HG02852 (cell line): Measurements from ENCODE around the gene EPS15.
"Not testable (repeated sequence)": the region's sequence is repeated elsewhere in the genome, so short reads cannot be mapped to it uniquely, and the experiment has no call there.

ENCODE experiments used
- ATAC-seq: cut with Tn5 transposase; IDR thresholded peaks from one replicate; pipeline ENCODE4 v1.9.1; 2021; ENCODE audit warnings: mild to moderate bottlenecking, moderate library complexity; ENCODE audit not compliant: unreplicated experiment

EPS15 gene

DNA sequence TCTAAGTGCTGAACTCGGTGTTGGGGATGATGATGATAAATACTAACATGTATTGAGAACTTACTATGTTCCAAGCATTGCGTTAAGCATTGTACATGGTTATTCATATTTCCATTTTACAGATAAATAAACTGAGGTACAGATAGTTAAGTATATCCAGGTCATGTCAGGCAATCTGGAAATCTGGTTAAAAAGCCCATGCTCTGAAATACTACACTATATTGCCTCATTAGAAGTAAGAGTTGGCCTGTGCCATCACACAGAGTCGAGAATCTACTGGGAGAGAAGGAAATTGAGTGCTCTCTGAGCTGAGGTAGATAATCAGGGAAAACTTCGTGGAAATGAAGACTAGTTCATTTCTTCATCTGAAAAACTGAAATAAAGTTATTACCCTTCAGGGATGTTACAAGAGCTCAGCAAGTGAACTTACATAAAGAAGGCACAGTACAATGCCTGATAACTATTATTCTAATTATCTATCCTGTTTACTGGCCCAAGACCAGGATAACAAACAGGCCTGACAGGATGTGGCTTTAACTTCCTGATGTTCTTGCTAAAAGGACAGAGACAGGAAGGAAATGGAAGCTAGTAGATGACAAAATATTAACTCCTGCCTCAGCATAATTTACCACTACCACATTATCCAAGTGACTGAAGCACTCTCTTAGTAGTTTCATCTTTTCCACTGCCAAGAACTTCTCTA lies 85.6 kb downstream of the EPS15 start:
- no peak for ATAC-seq

DNA sequence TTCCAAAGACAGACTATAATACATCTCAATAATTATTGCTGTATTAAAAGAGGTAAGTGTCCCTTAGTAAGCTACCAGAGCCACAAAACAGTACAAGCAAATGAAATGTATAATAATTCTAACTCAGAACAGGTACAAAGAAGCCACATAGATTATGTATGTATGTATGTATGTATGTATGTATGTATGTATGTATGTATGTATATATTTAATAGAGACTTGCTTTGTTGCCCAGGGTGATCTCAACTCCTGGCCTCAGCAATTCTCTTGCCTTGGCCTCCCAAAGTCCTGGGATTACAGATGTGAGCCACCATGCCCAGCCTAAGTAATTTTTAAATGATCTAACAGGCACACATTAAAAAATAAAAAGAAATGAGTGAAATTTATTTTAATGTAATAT lies 86.9 kb downstream of the EPS15 start:
- no peak for ATAC-seq

DNA sequence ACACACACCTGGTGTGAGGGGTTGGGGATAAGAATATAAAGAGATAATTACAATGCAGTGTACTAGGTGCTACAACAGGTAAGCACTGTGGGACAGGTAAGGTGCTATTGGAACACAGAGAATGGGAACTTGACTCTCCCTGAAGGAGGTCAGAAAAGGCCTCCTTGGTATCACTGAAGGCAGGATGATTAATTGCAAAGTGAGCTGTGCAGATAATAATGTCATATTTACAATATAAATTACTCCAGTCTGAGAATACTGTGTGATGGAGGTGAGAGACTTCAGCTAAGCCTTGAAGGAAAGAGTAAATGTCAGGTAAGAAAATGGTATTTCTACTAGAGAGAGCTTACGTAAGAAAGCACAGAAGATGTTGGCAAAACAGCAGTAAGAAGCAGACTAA lies 91.6 kb downstream of the EPS15 start:
- no peak for ATAC-seq

DNA sequence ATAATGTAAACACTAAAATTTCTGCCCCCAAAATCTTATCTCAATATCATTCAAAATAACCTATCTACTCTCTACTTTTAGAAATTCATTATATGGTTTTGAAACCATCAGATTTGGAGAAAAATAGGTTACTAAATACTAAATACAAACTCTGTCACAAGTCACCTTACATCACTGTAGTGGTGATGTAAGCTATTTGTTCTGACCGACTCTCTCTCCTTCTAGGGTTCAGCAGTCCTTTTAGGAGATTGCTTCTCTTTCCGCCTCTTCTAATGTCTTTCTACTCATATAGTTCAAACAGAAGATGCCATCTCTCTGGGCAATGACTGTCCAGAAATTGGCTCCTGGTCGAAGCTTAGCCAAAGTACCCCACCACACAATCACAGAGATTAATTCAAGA lies 93.1 kb downstream of the EPS15 start:
- no peak for ATAC-seq

DNA sequence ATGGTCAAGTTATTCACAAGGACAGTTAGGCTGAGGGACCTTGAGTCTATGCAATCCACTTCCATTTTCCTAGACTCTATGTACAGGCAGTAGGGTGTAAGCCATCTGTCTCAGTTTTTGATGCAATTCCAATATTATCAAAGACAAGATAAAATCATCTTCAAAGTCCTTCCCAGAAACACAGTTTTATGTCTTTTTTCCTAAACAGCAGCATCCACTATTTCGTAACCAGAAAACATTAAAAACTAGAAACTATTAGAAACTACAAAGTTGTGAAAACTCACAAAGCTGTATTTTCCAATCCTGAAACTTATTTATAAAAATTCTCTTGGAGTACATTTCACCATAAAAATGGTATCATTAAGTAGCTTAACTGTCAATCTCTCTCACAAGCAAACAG lies 93.8 kb downstream of the EPS15 start:
- ATAC-seq = no peak

DNA sequence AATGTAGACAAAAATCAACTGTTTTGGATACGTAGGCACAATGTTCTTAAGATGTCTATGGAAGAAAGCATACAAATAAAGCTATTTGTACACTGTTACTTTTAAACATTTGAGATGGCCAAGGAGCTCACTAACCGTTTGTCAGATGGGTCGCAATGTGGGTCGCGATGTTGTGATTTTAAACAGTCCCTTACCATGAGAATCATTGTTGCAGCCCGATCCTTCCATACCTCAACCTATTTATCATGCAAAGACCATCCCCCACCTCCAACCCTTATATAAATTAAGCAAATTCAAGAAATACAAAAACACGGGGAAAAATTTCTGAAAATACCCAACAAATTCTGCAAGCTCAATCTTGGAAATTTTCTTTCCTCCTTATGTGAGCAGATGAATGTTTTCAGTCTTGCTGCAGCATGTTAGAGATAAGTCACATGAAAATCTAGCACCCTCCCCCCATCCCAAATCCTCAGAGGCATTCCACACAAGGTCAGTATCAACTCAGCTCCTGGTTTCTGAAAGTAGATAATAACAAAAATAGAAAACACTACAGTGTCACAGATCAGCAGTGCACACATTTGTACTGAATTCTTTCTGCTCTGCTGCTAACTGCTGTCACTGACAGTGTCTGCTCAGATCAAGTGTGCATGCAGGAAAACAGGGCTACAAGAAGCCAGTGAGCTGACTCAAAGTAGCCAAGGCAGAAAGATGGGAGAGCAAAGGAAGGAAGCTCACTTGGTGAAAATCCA lies 95.8 kb downstream of the EPS15 start:
- no peak for ATAC-seq

DNA sequence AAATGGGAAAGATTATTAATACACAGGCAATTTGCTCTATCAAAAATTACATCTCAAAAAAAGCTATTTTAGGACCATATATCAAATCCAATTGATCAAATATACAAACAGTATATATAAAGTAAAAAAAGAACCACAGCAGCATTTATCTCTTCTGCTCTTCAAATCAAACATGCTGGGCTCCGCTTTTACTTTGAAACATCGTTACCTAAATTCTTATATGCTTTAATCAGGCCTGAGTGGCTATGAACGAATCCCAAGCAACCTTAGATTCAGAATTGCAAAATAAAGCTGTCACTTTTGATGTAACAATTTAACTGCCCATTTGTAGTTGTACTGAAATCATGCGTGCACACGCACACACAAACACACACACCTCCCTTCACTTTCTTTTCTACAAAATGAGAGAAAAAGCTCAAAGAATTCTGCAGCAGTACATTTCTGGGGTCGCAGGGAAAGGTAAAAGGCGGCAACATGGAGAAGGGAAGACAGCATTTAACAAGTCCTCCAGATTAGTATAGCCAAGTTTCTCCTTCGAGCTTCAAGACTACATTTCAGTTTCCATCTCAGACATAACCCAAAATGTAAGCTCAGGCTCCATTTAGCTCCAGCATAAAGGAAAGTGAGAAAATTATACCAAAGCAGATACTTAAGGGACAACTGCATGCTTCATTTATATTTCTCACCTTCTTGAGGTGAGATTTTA lies 96.5 kb downstream of the EPS15 start:
- ATAC-seq = no peak

DNA sequence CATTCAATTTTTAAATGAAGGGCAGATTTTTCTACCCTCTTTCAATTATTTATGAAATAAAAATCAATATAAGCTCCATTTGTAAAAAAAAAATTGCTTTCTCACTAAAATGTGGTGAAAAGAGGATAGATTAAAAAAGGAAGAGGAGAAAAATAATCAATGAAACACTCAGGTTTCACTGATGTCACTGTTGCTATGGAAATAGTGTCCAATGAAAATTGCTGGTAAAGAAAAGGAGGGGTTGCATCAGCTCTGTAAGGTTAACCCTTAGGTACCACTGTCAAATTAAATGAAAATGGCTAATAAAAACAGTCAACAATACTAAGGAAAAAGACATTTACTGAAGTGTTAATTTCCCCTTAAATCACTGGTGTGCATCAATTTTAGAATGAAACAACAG lies 97.1 kb downstream of the EPS15 start:
- ATAC-seq = peak; percentile 65

DNA sequence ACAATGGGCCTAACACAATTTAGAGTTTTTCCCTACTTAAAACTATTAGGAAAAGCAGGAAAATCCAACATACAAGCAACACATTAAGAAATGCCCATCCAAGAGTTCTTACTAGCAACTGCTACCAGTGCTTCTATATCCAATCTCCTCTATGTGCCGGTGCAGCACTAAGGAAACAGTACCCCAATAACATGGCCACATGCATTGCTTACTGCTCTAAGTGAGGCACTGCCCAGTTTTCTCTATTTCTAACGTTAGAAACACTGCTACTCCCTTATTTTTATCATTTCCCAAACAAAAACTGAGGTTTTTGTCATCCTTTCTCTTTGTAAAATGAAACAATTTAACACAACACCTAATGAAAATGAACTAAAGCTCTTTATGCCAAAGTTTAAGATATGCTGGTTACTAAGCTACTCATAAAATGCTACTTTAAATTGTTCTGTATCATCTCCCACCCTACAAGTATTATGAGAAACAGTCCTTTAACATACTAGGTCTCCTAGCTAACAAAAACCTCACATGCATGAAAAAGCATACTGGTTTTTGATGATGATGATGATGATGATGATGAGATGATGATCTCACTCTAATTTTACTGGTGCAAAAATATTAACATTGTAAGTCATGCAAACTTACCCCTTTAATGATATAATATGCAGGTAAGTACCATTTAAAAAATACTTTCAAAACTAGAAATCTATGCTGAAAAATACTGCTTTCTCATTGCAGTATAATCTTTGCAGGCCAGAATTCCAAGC lies 98.0 kb downstream of the EPS15 start:
- no peak for ATAC-seq

DNA sequence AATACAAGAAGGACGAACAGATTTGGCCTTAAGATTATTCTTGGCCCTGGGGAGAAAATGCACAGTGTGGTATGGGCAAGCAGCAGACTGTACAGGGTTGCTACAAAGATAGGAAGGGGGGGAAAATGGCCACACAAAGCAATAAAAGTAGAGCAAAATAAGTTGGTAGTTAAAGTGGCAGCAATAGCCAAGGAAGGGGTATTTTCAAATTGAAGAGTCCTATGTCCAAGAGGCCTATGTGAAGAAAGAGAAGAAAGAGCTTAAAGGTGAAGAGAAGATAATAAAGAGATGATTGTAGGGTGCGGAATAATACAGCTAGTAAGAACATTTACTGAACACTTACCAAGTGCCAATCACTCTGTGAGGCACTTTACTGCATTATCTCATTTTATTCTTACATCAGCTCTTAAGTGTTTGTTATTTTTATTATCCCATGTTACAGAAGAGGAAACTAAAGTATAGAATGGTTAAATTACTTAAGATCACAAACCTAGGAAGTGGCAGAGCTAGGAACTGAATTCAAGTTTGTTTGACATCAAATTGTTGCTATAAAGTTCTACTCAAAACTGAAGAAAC lies 100.6 kb downstream of the EPS15 start:
- no peak for ATAC-seq

DNA sequence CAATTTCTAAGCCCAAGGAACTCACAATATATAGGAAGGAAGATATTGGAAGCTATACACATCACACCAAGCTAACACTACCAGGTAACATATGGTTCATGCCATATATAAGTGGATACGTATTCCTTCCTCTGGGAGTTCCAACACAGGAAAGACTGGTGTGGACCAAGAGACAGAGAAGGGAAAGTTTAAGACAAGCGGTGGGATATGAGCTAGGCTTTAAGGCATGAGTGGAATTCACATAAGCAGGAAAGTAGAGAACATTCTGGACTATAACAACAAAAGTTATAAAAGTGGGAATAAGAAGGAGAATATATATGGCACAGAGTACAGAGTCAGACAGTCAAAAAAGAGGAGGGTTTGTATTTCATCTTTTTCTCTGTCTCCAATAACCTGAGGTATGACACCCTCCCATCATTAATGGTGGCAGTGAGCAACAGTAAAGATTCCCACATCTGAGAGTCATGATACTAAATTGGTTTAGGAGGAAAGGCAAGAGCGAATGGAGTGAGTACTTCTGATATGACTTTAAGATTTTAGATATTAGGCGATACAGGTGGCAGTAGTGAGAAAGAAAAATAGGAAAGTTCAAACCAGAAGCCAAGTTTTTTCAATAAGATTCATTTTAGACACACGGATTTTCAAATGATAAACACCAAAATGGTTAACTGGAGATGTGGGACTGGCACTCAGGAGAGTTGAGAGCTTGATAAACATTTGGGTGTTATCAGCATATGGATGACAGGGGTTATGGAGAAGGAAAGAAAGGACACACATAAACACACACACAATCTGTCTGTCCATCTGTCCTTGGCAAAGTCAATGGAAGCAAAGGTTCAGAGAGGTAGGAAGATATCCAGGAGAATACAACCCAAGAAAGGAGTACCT lies 101.3 kb downstream of the EPS15 start:
- ATAC-seq = no peak

DNA sequence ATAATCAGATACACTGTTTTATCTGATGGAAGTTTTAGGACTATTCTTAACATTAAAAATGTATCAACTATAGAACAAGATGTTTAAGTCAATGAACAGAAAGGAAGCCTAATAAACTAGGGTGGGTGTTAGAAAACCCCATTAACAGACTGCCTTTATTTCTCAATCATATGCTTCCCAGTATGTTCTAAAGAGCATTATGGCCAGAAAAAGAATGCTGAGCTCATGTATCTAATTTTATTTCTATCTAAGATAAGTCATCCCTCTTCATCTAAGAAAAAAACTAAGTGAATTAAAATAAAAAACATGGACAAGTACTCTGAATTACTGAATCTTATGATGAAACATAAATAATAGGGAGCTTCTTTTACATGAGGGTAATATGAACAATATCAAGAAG lies 102.2 kb downstream of the EPS15 start:
- no peak for ATAC-seq

DNA sequence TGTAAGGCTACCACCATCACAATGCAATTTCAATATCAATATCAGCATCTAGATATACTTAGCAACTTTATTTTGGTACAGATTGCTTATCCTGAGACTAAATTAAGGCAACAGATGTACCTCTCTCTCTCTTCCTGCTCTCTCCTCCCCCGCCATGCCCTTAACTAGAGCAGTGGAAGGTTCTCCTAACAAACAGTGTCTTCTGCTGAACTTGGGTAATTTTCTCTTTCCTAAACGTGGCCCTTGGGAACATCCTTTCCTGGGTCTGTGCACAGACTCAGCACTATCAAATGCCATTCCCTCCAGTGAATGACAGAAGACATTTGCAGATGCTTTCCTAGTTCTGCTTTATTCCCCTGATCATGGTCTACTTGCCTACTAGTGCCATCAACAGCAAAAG lies 103.1 kb downstream of the EPS15 start:
- no peak for ATAC-seq

DNA sequence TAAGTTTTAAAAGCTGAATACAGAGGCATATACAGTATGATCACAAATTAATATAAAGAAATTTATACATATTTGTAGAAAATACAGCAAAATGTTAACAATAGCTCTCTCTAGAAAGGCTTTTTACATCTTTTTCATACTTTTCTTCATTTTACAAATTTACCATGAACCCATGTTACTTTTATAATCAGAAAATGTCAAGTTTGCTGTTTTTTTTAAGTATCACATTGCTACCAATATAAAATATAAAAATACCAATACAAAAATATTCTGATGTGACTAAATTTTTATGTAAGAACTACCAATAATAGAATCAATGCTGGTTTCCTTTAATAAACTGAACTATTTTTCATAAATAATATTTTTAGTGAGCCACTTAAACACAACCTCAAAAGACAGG lies 104.3 kb downstream of the EPS15 start:
- ATAC-seq = no peak

DNA sequence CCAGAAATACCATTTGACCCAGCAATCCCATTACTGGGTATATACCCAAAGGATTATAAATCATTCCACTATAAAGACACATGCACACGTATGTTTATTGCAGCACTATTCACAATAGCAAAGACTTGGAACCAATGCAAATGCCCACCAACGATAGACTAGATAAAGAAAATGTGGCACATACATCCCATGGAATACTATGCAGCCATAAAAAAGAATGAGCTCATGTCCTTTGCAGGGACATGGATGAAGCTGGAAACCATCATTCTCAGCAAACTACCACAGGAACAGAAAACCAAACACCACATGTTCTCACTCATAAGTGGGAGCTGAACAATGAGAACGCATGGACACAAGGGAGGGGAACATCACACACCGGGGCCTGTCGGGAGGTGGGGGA lies 107.2 kb downstream of the EPS15 start:
- not testable (repeated sequence) for ATAC-seq

DNA sequence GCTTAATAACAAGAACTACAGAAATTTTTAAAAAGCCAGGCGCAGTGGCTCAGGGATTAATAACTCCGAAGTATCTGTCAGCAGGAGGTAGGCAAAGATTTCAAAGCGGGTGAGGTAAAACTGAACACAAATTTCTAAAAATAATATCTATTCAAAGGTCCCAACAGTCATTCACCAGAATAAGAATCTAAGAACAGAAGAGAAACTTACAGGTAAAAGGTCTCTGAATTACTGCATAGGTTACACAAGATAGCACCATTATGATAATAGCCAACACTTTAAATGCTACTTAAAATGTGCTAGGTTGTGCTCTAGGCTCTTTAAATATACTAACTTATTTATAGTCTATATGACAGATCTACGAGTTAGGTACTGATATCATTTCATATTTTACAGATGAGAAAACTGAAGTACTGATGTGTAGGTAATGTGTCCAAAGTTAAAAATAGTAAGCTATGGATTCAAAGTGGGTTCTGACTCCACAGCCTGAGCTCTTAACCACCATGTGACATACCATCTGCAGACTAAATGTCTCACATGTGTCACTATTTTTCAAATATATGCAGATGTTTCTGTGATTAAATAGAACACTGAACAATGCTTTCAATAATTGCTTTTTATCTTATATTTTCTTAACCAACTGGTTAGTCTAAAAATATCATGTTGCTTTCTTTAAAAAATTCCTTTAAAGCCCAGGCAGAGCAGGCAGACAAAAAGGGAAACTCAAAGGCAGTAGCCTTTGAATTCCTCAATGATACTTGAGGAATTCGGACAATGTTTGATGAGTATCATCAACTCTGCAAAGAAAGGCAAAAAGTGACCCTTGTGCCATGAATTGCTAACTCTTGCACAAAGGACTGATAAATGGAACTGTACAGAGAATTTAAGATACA lies 108.3 kb downstream of the EPS15 start:
- ATAC-seq = peak; percentile 56

DNA sequence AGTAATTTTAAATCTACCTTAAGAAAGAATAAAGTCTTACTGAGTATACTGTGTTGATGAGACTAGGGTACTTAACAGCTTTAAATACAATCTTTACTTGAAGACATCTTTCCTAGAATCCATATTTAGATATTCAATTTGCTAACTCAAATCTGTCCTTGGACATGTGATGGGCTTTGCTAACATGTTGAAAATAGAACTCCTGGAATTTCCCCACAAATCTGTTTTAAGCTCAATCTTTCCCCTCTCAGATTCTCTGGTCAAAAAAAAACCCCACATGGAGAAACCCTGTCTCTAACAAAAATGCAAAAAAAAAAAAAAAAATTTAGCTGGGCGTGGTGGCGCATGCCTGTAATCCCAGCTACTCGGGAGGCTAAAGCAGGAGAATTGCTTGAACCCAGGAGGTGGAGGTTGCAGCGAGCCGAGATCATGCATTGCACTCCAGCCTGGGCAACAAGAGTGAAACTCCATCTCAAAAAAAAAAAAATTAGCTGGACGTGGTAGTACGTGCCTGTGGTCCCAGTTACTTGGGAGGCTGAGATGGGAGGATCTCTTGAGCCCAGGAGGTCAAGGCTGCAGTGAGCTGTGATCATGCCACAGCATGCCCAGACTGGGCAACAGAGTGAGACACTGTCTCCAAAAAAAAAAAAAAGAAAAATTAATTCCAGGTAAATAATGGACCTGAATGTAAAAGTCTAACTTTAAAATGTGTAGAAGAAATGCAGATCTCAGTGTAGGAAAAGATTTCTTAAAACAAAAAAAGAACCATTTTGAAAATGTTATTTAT lies 109.1 kb downstream of the EPS15 start:
- not testable (repeated sequence) for ATAC-seq

DNA sequence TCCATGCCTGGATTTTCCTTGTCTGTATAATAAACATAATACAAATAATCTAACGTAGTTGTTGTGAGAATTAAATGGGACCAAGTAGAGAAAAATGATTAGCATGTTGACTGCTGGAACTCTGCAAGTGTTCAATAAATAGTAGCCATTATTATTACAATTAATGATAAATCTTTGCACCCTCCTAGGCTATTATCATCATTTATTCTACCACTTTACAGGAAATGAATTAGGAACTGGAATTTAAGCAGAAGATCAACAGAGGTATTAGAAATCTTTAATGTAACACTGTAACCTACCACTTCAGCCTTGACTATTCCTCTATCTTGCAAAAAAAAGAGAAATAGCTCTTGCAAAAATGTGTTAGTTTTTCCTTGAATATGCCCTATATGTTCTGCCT lies 126.8 kb downstream of the EPS15 start:
- no peak for ATAC-seq
